ENCODE measurements around the gene NME4.
"Not testable (repeated sequence)": the region's sequence is repeated elsewhere in the genome, so short reads cannot be mapped to it uniquely, and the experiment has no call there.

The NME4 gene

DNA sequence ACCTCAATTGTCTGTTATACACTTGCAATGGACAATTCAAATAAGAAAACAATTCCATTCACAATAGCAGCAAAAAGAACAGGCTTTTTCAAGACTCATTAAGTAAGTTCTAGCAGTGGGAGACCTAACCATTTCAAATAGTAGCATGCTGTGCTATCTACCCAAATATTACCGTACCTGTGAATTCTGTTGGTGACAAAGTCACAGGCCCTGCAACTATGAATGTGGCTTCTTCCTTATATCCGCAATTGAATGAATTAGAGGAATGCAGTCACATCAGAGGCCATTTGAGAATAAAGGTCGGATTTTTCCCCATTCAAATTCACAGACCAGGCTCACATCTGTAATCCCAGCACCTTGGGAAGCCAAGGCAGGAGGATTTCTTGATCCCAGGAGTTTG is 800 bp upstream of the NME4 start:
- in situ Hi-C loops (cut with HindIII; ENCODE audit: low sequenced_read_pairs) = no loop called here

DNA sequence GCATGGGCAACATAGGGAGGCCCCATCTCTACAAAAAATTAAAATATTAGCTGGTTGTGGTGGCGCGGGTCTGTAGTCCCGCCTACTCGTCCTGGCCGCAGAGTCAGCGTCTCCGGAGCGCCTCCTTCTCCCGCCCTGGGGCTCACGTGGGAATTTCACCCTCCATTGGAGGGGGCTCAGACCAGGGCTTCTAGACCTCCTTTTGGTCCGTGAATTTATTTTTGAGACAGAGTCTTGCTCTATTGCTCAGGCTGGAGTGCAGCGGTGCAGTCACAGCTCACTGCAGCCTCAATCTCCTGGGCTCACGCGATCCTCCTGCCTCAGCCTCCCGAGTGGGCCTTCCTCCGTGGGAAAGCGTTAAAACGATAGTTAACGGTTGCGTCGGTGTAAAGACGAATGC is 394 bp upstream of the NME4 start:
- in situ Hi-C loops (cut with HindIII; ENCODE audit: low sequenced_read_pairs) = no loop called here

DNA sequence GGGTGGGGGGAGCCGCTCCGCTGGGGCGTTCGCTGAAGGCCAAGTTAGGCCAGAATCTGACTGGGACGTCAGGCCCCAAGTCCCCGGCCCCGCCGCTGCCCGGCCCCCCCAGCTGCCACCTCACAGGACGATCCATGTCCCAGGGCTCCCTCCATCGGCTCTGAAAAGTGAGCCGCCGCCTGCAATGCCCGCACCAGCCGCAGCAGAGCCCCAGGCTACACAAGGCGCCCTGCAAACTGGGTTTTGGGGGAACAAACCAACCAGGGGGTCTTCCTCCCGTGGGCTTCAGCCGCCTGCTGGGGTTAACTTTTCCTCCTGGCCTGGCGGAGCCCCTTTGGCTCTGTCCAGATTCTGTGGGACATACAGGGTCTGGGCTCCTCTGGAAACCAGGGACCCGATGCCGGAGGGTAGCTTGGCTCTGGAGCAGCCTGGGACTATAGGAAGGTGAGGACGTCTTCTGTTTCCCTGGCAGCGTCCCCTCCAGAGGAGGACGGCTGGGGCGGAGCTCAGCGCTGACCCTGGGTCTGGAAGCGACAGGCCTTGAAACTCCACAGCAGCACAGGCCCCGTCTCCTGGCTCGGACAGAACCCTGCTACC is 835 bp downstream of the NME4 start:
- in situ Hi-C loops (cut with HindIII; ENCODE audit: low sequenced_read_pairs) = no loop called here

DNA sequence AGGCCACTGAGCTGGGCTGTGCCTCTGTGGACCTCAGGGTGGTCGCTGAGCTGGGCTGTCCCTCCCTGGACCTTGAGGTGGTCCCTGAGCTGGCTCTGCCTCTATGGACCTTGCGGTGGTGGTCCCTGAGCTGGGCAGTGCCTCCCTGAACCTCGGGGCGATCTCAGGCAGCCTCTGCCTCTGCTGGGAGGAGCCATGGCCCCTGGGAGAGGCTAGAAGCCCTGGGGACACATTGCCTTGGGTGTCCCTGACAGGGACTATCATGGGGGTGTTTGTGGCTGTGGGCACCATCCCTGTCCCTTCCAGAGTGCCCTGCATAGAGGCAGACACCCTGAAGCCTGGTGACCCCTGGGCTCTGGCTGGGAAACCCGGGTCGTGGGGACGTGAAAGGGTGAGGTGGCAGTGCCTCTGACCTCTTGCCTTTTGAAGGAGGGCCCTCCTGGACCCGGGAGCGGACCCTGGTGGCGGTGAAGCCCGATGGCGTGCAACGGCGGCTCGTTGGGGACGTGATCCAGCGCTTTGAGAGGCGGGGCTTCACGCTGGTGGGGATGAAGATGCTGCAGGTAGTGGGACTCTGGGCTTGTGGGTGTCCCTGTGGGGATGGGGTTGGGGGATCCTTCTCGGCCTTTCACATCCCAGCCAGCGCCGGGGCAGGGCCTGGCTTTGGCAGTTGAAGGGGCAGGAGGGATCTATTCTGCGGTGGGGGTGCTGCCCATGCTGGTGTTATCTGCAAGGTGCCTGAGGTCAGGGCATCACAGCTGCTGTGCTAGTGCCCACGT is 1.8 kb downstream of the NME4 start:
- in situ Hi-C loops (cut with HindIII; ENCODE audit: low sequenced_read_pairs) = no loop called here

DNA sequence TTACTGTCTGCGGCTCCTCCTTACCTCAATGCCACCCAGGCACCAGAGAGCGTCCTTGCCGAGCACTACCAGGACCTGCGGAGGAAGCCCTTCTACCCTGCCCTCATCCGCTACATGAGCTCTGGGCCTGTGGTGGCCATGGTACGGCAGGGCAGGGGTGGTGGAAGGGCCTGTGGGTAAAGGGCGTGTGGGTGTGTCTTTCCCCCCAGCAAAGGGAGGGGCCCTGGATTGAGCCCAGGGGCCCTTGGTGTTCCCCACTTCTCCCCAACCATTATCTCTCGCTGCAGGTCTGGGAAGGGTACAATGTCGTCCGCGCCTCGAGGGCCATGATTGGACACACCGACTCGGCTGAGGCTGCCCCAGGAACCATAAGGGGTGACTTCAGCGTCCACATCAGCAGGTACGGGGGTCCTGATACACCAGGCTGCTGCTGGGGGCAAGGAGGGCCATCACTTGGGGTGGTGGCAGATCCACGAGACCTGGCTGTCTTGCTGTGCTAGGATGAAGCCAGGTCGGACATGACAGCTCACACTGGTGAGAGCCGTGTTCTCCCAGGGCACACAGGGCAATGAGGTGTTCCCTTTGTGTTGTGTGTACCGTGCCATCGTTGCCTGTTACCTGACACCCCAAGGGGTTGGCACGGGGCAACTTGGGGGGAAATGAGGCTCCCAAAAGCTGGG is 2.5 kb downstream of the NME4 start:
- in situ Hi-C loops (cut with HindIII; ENCODE audit: low sequenced_read_pairs) = no loop called here

DNA sequence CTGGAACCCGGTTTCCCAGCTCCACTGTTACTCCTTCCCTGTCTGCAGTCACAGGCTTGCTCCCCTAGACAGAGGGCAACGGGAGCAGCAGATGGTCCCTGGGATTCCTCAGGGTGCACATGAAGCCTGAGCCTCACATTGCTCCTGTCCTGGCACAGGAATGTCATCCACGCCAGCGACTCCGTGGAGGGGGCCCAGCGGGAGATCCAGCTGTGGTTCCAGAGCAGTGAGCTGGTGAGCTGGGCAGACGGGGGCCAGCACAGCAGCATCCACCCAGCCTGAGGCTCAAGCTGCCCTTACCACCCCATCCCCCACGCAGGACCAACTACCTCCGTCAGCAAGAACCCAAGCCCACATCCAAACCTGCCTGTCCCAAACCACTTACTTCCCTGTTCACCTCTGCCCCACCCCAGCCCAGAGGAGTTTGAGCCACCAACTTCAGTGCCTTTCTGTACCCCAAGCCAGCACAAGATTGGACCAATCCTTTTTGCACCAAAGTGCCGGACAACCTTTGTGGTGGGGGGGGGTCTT is 3.1 kb downstream of the NME4 start:
- in situ Hi-C loops (cut with HindIII; ENCODE audit: low sequenced_read_pairs) = no loop called here

DNA sequence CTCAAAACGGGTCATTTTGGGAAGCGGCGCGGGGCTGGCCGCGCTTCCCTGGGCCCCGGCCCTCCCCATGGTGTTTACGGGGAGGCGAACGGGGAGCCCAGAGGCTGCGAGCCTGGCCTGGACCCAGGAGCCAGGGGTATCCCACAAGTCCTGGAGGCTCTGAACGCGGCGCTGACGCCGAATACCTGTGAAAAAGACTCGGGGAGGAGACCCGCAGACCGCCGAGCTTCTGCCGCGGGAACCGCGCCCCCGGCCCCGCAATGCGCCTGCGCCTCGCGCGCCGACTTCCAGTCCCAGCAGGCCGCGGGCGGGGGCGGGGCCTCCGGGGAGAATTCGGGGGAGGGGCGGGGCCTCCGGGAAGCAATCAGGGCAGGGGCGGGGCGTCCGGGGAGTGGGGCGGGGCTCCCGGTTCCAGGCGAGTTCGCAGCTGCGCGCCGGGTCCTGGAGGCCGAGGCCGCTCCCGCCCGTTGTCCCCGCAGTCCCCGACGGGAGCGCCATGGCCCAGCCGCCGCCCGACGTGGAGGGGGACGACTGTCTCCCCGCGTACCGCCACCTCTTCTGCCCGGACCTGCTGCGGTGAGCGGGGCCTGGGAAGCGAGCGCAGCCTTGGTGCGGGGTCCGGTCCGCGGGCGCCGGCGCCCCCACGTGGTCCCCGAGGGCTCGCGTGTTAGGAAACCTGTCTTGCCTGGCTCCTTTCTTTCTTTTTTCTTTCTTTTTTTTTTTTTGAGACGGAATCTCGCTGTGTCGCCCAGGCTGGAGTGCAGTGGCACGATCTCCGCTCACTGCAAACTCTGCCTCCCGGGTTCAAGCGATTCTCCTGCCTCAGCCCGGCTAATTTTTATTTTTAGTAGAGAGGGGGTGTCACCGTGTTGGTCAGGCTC is 4.7 kb downstream of the NME4 start, which contains the start of gene DECR2:
Gene DECR2, plus strand, starts transcription at position 418 of the 881 bp plus-strand sequence. Its CDS starts 79 bp downstream, at position 497.
- in situ Hi-C loops (cut with HindIII; ENCODE audit: low sequenced_read_pairs) = no loop called here

DNA sequence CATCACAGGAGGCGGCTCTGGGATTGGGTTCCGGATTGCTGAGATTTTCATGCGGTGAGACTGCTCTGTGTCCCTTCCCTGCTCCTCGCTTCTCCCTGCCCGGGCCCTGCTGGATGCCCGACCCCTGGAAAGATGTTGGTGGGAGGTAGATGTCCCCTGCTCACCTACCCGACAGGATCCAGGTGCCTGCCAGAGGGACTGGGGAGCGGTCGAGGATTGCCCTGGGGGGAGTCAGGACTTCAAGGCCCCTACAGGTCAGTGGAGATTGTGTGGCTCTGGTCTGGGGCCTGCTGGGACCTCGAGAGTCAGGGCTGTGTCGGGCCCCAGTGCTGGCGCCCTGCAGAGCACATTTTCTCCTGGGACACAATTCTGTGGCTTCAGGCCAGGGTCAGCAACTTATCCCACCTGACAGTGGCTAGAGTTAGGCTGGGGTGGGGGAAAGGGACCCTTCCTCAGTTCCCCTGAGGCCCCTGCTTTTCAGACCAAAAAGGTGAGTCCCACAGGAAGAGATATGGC is 8.0 kb downstream of the NME4 start:
- in situ Hi-C loops (cut with HindIII; ENCODE audit: low sequenced_read_pairs) = no loop called here

DNA sequence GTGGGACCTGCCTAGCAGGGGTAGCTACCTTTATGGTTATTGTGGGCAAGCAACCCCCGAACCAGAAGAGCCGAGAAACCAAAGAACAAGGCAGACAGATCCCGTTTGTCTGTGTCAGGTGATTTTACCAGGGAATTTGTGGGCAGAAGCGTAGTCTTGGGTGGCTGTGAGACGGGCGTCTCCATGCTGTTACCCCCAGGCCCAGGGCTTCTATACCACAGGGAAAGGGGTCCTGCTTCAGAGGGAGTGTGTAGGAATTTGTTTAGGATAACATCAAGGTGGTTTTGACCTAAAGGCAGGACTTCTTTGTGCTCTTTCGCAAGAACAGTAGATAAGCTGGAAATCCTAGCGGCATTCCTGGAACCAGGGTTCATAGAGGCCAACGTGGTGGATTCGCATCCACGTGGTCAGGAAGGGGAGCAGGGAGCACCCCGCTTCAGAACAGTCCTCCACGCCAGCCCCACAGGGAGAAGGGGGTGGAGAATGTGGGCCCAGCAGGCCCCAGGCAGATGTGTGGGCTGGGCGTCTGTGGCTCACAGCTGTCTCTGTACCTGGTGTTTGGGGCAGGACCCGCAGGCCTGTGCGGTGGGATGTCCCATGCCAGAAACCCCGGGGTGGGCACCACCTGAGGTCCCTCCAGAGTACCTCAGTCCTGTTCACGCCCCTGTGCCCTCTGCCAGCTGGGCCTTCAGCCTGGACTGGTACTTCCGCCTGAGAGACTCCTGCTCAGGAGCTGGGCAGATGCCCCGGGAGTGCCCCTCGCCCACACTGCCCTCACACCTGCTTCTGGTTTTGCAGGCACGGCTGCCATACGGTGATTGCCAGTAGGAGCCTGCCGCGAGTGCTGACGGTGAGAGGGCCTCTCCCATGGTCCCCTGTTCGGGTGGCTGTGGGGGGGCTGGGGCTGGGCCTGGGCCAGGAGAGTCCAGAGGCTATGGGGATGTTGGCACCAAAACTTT is 8.8 kb downstream of the NME4 start:
- in situ Hi-C loops (cut with HindIII; ENCODE audit: low sequenced_read_pairs) = no loop called here

DNA sequence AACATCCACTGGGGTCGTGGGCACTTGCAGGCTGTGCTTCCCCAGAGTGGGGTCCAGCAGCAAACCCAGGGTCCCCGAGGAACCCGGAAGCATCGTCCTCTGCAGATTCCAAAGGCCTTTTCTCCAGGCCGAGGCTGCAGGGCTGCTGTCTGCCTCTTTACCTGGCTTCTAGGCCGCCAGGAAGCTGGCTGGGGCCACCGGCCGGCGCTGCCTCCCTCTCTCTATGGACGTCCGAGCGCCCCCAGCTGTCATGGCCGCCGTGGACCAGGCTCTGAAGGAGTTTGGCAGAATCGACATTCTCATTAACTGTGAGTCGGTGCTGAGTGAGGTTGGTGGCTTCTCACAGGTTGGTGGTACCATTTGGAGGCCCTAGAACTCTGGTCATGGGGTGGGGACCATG is 10.3 kb downstream of the NME4 start:
- in situ Hi-C loops (cut with HindIII; ENCODE audit: low sequenced_read_pairs) = no loop called here

DNA sequence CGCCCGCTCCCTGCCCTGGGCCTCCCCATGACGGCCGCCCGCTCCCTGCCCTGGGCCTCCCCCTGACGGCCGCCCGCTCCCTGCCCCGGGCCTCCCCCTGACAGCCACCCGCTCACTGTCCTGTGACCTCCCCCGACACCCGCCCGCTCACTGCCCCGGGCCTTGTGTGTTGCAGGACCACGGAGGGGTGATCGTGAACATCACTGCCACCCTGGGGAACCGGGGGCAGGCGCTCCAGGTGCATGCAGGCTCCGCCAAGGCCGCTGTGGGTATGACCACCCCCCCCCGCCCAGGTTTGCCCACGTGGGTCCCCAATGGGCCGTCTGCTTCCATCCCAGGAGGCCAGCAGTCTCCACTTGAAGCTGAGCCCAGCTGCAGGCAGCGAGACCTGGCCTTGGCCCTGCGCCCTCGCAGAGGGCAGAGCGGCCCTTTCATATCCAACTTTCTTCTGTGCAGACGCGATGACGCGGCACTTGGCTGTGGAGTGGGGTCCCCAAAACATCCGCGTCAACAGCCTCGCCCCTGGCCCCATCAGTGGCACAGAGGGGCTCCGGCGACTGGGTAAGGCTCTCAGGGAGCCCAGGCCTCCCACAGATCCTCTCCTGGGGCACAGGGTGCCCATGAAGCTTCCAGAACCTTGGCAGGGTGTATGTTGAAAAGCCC is 13.6 kb downstream of the NME4 start:
- in situ Hi-C loops (cut with HindIII; ENCODE audit: low sequenced_read_pairs) = no loop called here

DNA sequence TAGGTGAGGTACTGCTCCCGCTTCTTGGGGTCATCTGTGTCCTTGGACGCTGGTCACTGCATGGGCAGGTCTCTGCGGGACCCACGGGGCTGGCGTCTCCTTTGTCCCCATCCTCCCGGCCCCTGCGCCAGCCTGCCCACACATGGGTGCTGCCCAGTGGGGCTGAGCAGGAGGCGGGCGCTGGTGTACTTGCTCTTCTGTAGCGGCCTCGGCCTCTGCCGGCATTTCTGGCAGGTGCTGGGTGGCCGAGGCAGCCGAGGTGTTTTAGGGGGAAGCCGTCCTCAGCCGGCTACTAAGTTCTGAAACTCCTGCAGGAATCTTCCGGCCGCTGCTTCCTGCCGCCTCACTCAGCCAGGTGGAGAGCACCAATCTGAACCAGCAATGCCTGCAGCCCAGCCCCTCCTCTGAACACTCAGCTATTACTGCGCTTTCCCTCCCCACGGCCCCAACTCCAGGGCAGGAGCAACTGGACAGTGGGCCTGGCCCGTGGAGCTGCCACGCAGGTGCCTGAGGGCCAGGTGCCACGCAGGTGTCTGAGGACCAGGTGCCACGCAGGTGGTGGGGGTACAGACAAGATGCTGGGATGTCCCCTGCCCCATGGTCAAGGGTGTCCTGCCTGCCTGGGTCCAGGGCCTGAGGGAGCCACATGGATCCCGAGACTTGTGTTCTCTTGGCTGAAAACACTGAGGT is 14.7 kb downstream of the NME4 start:
- in situ Hi-C loops (cut with HindIII; ENCODE audit: low sequenced_read_pairs) = no loop called here

DNA sequence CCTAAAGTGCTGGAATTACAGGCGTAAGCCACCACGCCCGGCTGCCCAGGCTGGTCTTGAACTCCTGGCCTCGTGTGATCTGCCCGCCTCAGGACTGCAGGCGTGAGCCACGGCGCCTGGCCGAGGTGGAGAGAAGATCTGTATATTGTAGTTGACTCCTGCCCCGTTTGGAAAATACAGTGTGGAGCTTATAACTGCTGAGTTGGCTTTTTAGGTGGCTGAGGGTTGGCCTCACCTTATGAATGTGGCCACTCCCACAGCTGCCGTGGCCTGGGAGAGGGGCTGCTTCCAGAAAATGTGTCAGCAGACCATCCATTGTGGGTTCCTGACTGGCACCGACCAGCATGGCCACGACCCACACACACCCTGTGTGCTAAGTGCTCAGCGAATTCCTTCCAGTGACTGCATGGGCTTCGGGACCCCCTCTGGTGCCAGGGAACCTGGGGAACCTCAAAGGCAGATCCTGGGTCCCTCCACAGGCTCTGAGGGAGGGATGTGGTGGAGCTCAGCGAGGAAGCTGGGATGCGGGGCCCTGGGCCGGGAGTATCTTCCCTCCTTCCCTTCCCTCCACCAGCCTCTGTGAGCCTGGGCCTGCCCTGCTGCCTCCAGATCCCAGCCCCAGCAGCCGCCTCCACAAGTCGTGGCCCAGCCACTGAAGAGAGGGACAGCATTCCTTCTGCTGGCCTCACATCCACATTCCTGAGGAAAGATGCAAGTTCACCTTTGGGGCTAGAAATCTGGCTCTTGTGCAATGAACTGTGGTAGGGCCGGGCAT is 17.6 kb downstream of the NME4 start:
- in situ Hi-C loops (cut with HindIII; ENCODE audit: low sequenced_read_pairs) = no loop called here

DNA sequence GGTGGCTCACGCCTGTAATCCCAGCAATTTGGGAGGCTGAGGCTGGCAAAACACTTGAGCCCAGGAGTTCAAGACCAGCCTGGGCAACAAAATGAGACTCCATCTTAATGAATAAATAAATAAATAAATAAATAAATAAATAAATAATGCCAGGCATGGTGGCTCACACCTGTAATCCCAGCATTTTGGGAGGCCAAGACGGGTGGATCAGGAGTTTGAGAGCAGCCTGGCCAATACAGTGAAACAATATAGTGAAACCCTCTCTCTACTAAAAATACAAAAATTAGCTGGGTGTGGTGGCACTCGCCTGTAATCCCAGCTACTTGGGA is 18.1 kb downstream of the NME4 start:
- in situ Hi-C loops (cut with HindIII; ENCODE audit: low sequenced_read_pairs) = not testable (repeated sequence)

DNA sequence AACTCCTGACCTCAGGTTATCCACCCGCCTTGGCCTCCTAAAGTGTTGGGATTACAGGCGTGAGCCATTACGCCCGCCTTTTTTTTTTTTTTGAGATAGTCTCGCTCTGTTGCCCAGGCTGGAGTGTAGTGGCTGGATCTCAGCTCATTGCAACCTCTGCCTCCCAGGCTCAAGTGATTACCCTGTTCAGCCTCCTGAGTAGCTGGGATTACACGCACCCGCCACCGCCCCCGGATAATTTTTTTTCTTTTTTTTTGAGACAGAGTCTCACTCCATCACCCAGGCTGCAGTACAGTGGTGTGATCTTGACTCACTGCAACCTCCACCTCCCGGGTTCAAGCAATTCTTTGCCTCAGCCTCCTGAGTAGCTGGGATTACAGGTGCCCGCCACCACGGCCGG is 25.2 kb downstream of the NME4 start:
- in situ Hi-C loops (cut with HindIII; ENCODE audit: low sequenced_read_pairs) = not testable (repeated sequence)

DNA sequence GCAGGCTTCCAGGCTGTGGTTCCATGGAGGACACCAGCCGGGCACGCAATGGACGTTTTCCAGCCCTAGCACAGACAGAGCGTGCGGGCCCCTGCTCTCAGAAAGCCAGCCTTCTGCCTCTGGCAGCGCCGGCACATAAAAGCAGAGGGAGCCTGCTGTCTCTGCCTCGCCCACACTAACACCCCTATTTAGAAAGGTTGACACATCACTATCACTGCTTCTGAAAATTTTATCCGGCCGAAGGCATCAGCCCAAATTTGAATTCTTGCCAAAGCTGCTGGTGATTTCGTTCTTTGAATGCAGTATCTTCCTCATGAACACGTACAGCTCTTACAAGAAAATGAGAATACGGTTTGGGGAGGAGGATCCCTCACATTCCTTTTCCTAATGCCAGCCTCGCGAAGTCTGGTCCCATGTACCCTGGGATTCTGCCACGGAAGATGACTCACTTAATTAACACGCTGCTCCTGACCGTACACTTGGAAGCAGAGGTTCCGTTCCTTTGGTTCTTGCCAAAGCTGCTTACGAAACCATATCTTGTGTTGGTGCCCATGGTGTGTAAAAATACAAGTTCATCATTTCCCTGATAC is 27.1 kb downstream of the NME4 start:
- in situ Hi-C loops (cut with HindIII; ENCODE audit: low sequenced_read_pairs) = no loop called here

DNA sequence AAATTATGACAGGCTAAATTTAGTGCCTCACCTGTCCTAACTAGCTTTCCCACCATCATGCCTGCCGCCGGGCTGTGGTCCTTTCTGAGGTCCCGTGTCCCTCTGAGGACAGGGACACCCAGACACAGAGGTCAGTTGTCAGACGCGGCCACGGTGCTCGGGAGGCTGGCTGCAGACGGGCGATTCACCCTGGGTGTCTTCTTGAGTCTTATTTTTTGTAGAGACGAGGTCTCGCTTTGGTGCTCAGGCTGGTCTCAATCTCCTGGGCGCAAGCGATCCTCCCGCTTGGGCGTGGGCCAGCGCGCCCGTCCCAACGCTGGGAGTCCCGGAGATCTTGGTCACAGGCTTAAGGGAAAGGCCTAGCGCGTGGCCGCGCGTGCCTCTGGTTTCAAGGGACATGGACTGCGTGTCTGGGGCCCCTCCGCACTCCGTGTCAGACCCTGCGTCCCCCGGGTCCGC is 27.7 kb downstream of the NME4 start:
- in situ Hi-C loops (cut with HindIII; ENCODE audit: low sequenced_read_pairs) = no loop called here
